GM12878 (cell line): ENCODE data around the gene ITGA8. TPM values are rescaled to one million over a fixed set of nuclear protein-coding genes. Genes with fewer than 3 reads are reported as not detected.

Experiments
- ATAC-seq: fragments of 200-7000 bp; cut with Tn5 transposase; 3 replicates; pipeline ENCODE4 v1.9.1; 2020; ENCODE audit warnings: mild to moderate bottlenecking, moderate library complexity
- BruUV-seq: library from RNA; stranded (reverse); fragments of 400-500 nt; replicated peaks from 2 replicates; lab custom pipeline; 2021; lab: Mats Ljungman, UMichigan
- CTCF ChIA-PET: fragments of 300-600 bp; sonication (Branson Sonifier 250); formaldehyde crosslinking; extraction: SDS; loops from one replicate; lab custom pipeline; 2021; ENCODE audit warnings: inconsistent platforms; lab: Yijun Ruan, JAX
- POLR2A ChIA-PET: fragments of 350-600 bp; formaldehyde crosslinking; extraction: SDS; loops from one replicate; lab custom pipeline; 2021; ENCODE audit warnings: inconsistent platforms; lab: Charles Lee
- RAD21 ChIA-PET: fragments of 300-600 bp; sonication (Branson Sonifier 250); formaldehyde crosslinking; loops from one replicate; lab custom pipeline; 2023; ENCODE audit warnings: antibody characterized with exemption; ENCODE audit not compliant: unreplicated experiment; lab: Charles Lee
- SMC1A ChIA-PET: fragments of 300-600 bp; sonication (Branson Sonifier 250); formaldehyde crosslinking; loops from one replicate; lab custom pipeline; 2023; ENCODE audit not compliant: unreplicated experiment, uncharacterized antibody; lab: Charles Lee
- DNase-seq: peaks from one replicate; pipeline ENCODE4 v3.0.0-alpha.2; 2011; ENCODE audit warnings: low read depth, low spot score
- FAIRE-seq: peaks from 3 replicates; lab custom pipeline; 2011; peaks lifted over from hg19 to GRCh38; lab: Jason Lieb, UNC
- H2AFZ ChIP-seq: 2 replicates; pipeline ENCODE4 v1.6.0; 2011; ENCODE audit warnings: low read depth, low read length, control low read depth; ENCODE audit not compliant: control insufficient read depth
- H3K27ac ChIP-seq: 2 replicates; pipeline ENCODE4 v1.5.1; 2011; ENCODE audit warnings: control low read depth; ENCODE audit not compliant: control insufficient read depth, insufficient read depth
- H3K27me3 ChIP-seq, 2 experiments: replicated peaks in 1 of 2; 2 replicates each; pipeline versions ENCODE4 v1.6.0 to v1.6.1; 2011; ENCODE audit warnings: low read length in 1 of 2; ENCODE audit not compliant: control insufficient read depth in 2 of 2, insufficient read depth in 2 of 2
- H3K36me3 ChIP-seq, 2 experiments: 2 replicates each; pipeline ENCODE4 v1.5.1; 2011; ENCODE audit warnings: low read length in 1 of 2; ENCODE audit not compliant: control insufficient read depth in 2 of 2, insufficient read depth in 2 of 2
- H3K4me1 ChIP-seq: 2 replicates; pipeline ENCODE4 v1.6.1; 2011; ENCODE audit warnings: mild to moderate bottlenecking, low read length, moderate library complexity, mixed read lengths; ENCODE audit not compliant: control insufficient read depth, insufficient read depth
- H3K4me2 ChIP-seq: 2 replicates; pipeline ENCODE4 v1.6.0; 2011; ENCODE audit warnings: control low read depth; ENCODE audit not compliant: control insufficient read depth, insufficient read depth
- H3K4me3 ChIP-seq: fragments of 200-600 bp; sonication (generic); 2 replicates; pipeline ENCODE4 v1.5.1; 2016
- H3K79me2 ChIP-seq: 2 replicates; pipeline ENCODE4 v1.6.0; 2011; ENCODE audit warnings: low read length; ENCODE audit not compliant: control insufficient read depth, insufficient read depth
- H3K9ac ChIP-seq: 2 replicates; pipeline ENCODE4 v1.8.0; 2011; ENCODE audit warnings: low read length, control low read depth, mixed read lengths; ENCODE audit not compliant: control insufficient read depth, insufficient read depth
- H3K9me3 ChIP-seq: replicated peaks from 3 replicates; pipeline ENCODE4 v1.5.1; 2011; ENCODE audit warnings: mild to moderate bottlenecking, low read length; ENCODE audit not compliant: control insufficient read depth, insufficient read depth
- H4K20me1 ChIP-seq: 2 replicates; pipeline ENCODE4 v1.6.0; 2011; ENCODE audit not compliant: control insufficient read depth, insufficient read depth
- ATF2 ChIP-seq: IDR thresholded peaks from 2 replicates; pipeline ENCODE4 v1.6.1; 2012; ENCODE audit warnings: low read length, inconsistent platforms
- BHLHE40 ChIP-seq, 2 experiments: fragments of 450-650 bp in 1 of 2; IDR thresholded peaks; 2 replicates each; pipeline ENCODE4 v1.6.1; 2011 to 2017; ENCODE audit warnings: low read depth in 2 of 2, borderline replicate concordance in 1 of 2, improper control_type of control experiment in 1 of 2, low read length in 1 of 2, mild to moderate bottlenecking in 1 of 2
- CEBPZ ChIP-seq: fragments of 150-350 bp; IDR thresholded peaks from 2 replicates; pipeline ENCODE4 v1.6.1; 2016; ENCODE audit warnings: low read depth, low read length
- KLF5 ChIP-seq: fragments of 450-650 bp; IDR thresholded peaks from 2 replicates; pipeline ENCODE4 v1.6.1; 2014; ENCODE audit warnings: mild to moderate bottlenecking; ENCODE audit not compliant: partially characterized antibody
- MEF2A ChIP-seq: IDR thresholded peaks from 2 replicates; pipeline ENCODE4 v1.6.1; 2011; ENCODE audit warnings: low read depth, mild to moderate bottlenecking, low read length, moderate library complexity; ENCODE audit not compliant: insufficient read depth
- MEF2B ChIP-seq: fragments of 450-650 bp; IDR thresholded peaks from 2 replicates; pipeline ENCODE4 v1.6.1; 2018; ENCODE audit warnings: mild to moderate bottlenecking, moderate library complexity; ENCODE audit not compliant: partially characterized antibody, poor library complexity, severe bottlenecking
- MLLT1 ChIP-seq: fragments of 450-650 bp; IDR thresholded peaks from 2 replicates; pipeline ENCODE4 v1.6.1; 2016; ENCODE audit warnings: mild to moderate bottlenecking
- POU2F2 ChIP-seq: IDR thresholded peaks from 3 replicates; pipeline ENCODE4 v1.6.1; 2011; ENCODE audit warnings: low read depth, mild to moderate bottlenecking, low read length, borderline replicate concordance
- RB1 ChIP-seq: fragments of 450-650 bp; formaldehyde crosslinking; IDR thresholded peaks from 2 replicates; pipeline ENCODE4 v1.6.1; 2017; ENCODE audit warnings: mild to moderate bottlenecking, borderline replicate concordance
- RBBP5 ChIP-seq: fragments of 200-600 bp; sonication (generic); conservative IDR thresholded peaks from 2 replicates; pipeline ENCODE4 v1.6.1; 2016
- TBL1XR1 ChIP-seq: IDR thresholded peaks from 2 replicates; pipeline ENCODE4 v1.6.1; 2012; ENCODE audit warnings: low read depth, low read length, improper control_type of control experiment
- ZBTB4 ChIP-seq: fragments of 450-650 bp; formaldehyde crosslinking; IDR thresholded peaks from 2 replicates; pipeline ENCODE4 v1.4.0; 2022; ENCODE audit warnings: mild to moderate bottlenecking, moderate library complexity
- ZNF24 ChIP-seq: fragments of 450-650 bp; IDR thresholded peaks from 2 replicates; pipeline ENCODE4 v1.6.1; 2017; ENCODE audit warnings: antibody characterized with exemption, mild to moderate bottlenecking
- WGBS: methylation state at CpG from one replicate; pipeline ENCODE4 v1.1.6; 2016; ENCODE audit warnings: low lambda C conversion rate; ENCODE audit not compliant: insufficient replicate concordance, insufficient coverage; ENCODE audit errors: missing lambda C conversion rate; 5-methylcytosine and 5-hydroxymethylcytosine counted together
- in situ Hi-C: fragments of 300-500 bp; cut with MboI; formaldehyde crosslinking; loops from 9 replicates; pipeline ENCODE4 v1.14.3; 2018; ENCODE audit warnings: mixed read lengths
- intact Hi-C: fragments of 100-400 bp; cut with micrococcal nuclease; formaldehyde crosslinking; loops from one replicate; pipeline ENCODE4 v1.14.2; 2022; ENCODE audit not compliant: unreplicated experiment
- polyA plus RNA-seq, 11 experiments: library from polyadenylated mRNA; depleted of rRNA in 4 of 11; unstranded in 6 of 11; stranded (reverse) in 5 of 11; fragments of >200 nt; fragmentation: Nextera tagmentation in 4 of 11; fragmentation: Illumina TruSeq in 1 of 11; extraction: Ambion mirVana in 4 of 11; extraction: Trizol in 1 of 11; gene quantifications; 1 replicate in 1 of 11; 2 replicates in 10 of 11; pipeline versions ENCODE4 v1.2.1 to v1.2.3, GENCODE V29; 2011 to 2016; ENCODE audit warnings: inconsistent platforms in 2 of 11, missing spikeins in 2 of 11, low read depth in 1 of 11
- total RNA-seq, 4 experiments: library from RNA; depleted of rRNA in 3 of 4; stranded (reverse); fragments of >200 nt in 3 of 4; fragmentation: Illumina TruSeq in 1 of 4; extraction: Trizol in 1 of 4; gene quantifications; 2 replicates each; pipeline versions ENCODE4 v1.2.1 to v1.2.3, GENCODE V29; 2013 to 2021

The ITGA8 gene
- total and polyA plus RNA-seq, 10 of the 15 experiments (the other 5 are each of a cell fraction or from before 2014, with no cell fraction given) = 0.03 TPM; not detected in 9

- no peak overlapping the region for H2AFZ ChIP-seq
- H3K9me3 ChIP-seq = no peaks in the 10 kb centered on the region; the same call in 2 of the 3 replicates
- FAIRE-seq (no peak), DNase-seq (no peak), ATAC-seq (no peak)
- no peak overlapping the region for H3K27ac ChIP-seq
- H3K4me1 ChIP-seq = no peaks in the 10 kb centered on the region
- in situ Hi-C loops = no loop called here
- intact Hi-C loops = no loop called here
- H3K27me3 ChIP-seq = no peaks in the 10 kb centered on the region
- CTCF ChIA-PET = no interaction called here
- H3K36me3 ChIP-seq = no peaks in the 10 kb centered on the region
- no peak overlapping the region for H3K4me2 ChIP-seq
- RAD21 ChIA-PET = no interaction called here
- H3K79me2 ChIP-seq = no peaks in the 10 kb centered on the region
- no peak overlapping the region for H3K9ac ChIP-seq
- 38% methylated on average over 3 of the region's 3 CpGs for WGBS
- POLR2A ChIA-PET = no interaction called here
- no peak overlapping the region for H3K4me3 ChIP-seq
- H4K20me1 ChIP-seq = no peaks in the 10 kb centered on the region
- BruUV-seq = no TSS peak
- SMC1A ChIA-PET = no interaction called here
- TF ChIP-seq RB1 (no peak), TBL1XR1 (no peak), MEF2A (no peak), ZNF24 (no peak), KLF5 (no peak), RBBP5 (no peak), MEF2B (no peak), ATF2 (no peak), POU2F2 (no peak), BHLHE40 (IDR thresholded peaks at IDR 0.05; ENCODE audit: borderline replicate concordance in 1 of 2, low read depth in 2 of 2, low read length in 1 of 2) (no peak), CEBPZ (no peak), ZBTB4 (CRISPR knock-in tag) (no peak), MLLT1 (no peak)
These were observed 176.9 kb downstream of the ITGA8 start for GRCh38 chr10:15542817-15543216.
